GM13977 (cell line): ENCODE results near the gene HAUS7.

ENCODE experiments used
- DNase-seq: peaks from one replicate; pipeline ENCODE4 v3.0.0; 2012; ENCODE audit warnings: low spot score
- in situ Hi-C: fragments of 300-500 bp; cut with MboI; formaldehyde crosslinking; loops from one replicate; pipeline ENCODE4 v1.12.0; 2022; ENCODE audit warnings: low sequenced_read_pairs, low pct_unique_long_range_greater_than_20kb, mixed read lengths, inconsistent platforms; ENCODE audit not compliant: unreplicated experiment
- TF ChIP-seq, protein P1 (sequence below): IDR thresholded peaks from 2 replicates; pipeline ENCODE4 v1.5.1; 2012; ENCODE audit warnings: mild to moderate bottlenecking, control low read depth; ENCODE audit not compliant: insufficient read depth; ENCODE audit errors: extremely low read depth, missing control alignments

The HAUS7 gene

DNA sequence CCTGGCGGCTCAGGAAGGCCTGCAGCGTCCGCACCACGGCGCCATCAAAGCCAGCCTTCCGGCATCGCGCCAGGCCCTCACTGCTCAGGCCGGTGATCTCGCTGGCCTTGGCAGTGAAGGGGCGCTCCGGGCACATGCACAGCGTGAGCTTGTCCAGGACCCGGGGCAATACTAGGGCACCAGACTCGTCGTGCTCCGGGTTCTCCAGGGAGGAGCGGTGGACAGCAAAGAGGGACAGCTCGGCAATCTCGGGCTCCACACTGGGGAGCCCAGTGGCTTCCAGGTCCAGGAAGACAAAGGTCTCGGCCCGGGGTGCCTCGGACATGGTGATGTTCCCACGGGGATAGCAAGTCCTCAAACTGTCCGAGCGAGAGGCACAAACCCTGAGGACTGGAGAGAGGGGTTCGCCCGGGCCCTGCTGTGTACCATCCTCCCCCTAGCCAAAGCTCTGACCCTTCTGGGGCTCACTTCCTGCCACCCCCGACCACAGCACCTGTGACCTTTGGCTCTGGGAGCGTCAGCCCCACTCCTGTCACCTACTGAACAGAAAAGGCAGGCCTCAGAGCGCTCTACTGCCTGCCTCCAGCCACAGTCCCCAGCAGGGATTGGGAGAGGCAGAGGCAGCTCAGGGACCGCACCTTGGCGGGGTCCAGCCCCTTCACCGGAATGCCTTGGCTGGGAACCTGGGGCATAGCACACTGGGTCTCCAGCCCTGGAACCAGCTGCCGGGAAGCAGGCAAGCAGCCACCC lies 25.1 kb downstream of the HAUS7 start:
- no peak for DNase-seq
- in situ Hi-C loops, result no loop called here
- TF ChIP-seq, protein P1, sequence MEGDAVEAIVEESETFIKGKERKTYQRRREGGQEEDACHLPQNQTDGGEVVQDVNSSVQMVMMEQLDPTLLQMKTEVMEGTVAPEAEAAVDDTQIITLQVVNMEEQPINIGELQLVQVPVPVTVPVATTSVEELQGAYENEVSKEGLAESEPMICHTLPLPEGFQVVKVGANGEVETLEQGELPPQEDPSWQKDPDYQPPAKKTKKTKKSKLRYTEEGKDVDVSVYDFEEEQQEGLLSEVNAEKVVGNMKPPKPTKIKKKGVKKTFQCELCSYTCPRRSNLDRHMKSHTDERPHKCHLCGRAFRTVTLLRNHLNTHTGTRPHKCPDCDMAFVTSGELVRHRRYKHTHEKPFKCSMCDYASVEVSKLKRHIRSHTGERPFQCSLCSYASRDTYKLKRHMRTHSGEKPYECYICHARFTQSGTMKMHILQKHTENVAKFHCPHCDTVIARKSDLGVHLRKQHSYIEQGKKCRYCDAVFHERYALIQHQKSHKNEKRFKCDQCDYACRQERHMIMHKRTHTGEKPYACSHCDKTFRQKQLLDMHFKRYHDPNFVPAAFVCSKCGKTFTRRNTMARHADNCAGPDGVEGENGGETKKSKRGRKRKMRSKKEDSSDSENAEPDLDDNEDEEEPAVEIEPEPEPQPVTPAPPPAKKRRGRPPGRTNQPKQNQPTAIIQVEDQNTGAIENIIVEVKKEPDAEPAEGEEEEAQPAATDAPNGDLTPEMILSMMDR, result no peak

DNA sequence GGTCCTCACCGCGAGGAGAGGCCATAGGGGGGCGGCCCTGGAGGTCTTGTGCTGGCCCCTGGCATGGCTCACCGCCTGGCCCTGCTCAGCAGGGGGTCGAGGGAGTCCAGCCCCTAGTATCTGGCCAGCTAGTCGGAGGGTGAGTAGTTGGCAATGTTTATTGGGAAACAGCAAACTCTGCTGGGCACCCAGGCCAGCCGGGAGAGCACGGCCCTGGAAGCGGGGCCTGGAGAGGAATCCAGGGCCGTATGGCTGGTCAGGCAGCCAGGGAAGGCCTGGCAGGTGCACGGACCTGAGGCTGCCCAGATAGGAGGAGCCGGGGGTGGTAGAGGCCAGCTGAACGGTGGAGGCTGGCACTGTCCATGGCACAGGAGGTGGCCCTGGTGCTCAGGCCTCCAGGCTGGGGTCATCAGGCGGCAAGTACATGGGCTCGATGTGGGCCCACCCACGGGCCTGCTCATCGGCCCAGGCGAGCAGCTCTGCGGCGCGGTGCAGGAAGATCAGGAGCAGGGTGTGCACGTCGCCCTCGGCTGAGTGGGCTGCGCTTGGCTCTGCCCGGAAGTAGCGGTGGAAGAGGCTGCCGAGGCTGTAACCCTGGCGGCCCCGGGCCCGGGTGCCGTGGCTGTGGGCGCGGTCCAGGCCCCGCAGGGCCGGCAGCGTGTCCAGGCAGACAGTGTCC lies 25.9 kb downstream of the HAUS7 start:
- TF ChIP-seq, protein P1, result no peak
- in situ Hi-C loops, result no loop called here
- DNase-seq, result no peak

DNA sequence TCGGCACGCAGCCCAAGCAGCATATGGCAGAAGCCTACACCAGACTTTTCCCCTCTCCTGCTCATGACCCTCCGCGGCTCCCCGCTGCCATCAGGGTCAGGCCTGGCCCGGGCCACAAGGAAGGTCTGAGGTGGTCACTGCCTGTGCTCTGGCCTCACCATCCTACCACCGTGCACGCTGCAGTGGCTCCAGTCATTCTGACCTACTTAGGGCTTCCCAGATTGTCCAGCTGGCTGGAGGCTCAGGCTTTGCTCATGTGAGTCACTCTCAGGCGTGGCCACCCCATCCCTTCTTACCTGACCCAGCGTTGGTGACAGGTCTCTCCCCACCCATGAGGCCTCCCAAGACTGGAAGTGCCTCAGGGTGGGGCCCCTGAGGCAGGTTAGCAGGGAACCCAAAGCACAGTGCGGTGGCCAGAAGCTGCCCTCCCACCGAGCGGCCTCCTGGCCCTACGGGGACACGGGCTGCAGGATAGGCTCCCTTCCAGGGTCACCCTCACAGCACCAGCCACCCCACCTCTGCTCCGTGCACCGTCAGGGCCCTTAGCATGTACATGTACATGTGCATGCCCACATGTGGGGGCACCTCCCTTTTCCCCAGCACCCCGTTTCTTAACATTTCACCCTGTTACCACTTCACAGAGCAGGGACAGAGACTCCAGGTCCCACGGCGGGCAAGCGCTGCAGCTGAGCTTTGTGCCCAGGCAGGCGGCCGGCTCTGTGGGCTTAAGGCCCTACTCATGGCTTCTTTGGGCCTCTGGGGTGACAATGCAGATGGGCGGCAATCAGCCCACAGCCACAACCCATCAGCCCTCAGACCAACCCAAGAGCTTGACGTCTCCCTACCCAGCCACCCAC lies 26.7 kb downstream of the HAUS7 start:
- in situ Hi-C loops, result no loop called here
- DNase-seq, result no peak
- TF ChIP-seq, protein P1, result no peak

DNA sequence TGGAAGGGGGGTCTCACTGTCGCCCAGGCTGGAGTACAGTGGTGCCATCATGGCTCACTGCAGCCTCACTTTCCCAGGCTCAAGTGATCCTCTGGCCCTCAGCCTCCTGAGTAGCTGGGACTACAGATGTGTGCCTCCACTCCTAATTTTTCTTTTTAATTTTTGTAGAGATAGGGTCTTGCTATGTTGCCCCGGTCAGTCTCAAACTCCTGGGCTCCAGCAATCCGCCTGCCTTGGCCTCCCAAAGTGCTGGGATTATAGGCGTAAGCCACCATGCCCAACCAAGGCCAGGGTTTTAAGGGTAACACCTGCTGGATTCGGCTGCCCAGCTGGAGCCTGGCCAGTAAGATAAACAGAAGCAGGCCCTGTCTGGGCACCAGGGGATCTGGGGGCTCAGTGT lies 27.9 kb downstream of the HAUS7 start:
- TF ChIP-seq, protein P1, result no peak
- no peak for DNase-seq
- in situ Hi-C loops, result no loop called here

DNA sequence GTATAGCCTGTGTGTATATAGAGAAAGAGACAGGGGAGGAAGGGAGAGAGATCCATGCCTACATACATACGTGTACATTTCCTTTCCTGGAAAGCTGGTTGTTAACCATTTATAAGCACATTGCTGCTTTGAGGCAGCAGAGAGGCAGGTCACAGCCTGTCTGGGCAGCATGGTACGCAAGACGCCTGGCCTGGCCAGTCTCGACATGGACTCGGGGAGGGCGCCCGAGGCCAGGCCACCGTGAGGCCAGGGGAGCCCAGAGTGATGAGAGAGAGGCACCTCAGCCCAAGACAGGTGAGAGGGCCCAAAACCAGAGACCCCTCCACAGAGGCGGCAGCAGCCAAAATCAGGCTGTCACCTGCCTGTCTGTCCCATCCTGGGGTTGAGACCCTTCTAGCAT lies 28.4 kb downstream of the HAUS7 start:
- DNase-seq, result no peak
- TF ChIP-seq, protein P1, result no peak
- in situ Hi-C loops, result no loop called here

DNA sequence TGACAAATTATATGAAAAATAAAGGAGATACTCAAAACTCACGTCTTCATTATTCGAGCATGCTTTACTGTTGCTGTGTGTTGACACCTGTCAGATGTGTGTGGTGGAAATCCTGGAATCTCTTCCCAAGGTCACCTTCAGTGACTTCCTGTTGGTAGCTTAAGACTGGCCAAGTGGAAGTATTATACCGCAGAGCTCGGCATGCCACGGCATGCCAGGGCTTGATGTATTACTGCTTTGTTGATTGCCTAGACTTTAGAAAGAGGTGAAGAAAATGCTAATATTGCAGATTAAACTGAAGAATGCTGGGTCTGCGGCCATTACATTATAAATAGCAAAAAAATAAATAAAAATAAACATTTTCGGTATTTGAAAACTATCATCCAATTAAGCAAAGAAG lies 29.1 kb downstream of the HAUS7 start:
- in situ Hi-C loops, result no loop called here
- DNase-seq, result no peak
- TF ChIP-seq, protein P1, result no peak
